HEK293 (cell line): ENCODE measurements around the gene ASAP2.

Source experiments
- CTCF ChIA-PET: fragments of 350-600 bp; formaldehyde crosslinking; extraction: SDS; loops from one replicate; lab custom pipeline; 2021; ENCODE audit warnings: antibody characterized with exemption; lab: Yijun Ruan, JAX
- POLR2A ChIA-PET: fragments of 300-600 bp; formaldehyde crosslinking; extraction: SDS; loops from one replicate; lab custom pipeline; 2020; ENCODE audit warnings: antibody characterized with exemption, inconsistent platforms; lab: Yijun Ruan, JAX
- H3K27ac ChIP-seq: fragments of 200-500 bp; sonication (Bioruptor generic); 2 replicates; pipeline ENCODE4 v1.5.1; 2014; ENCODE audit warnings: low read depth, low read length, control low read depth, inconsistent platforms; ENCODE audit errors: extremely low read depth
- H3K36me3 ChIP-seq, 2 experiments: fragments of 200-500 bp in 1 of 2; sonication (Bioruptor generic) in 1 of 2; 1 replicate in 1 of 2; 2 replicates in 1 of 2; pipeline ENCODE4 v1.5.1; 2014 to 2017; ENCODE audit warnings: inconsistent platforms in 2 of 2, low read length in 2 of 2; ENCODE audit not compliant: control insufficient read depth in 2 of 2, insufficient read depth in 1 of 2
- H3K4me1 ChIP-seq: fragments of 200-500 bp; sonication (Bioruptor generic); 2 replicates; pipeline ENCODE4 v1.5.1; 2014; ENCODE audit warnings: mild to moderate bottlenecking, low read length, inconsistent platforms; ENCODE audit not compliant: control insufficient read depth, insufficient read depth
- H3K4me3 ChIP-seq: 2 replicates; pipeline ENCODE4 v1.5.1; 2011; ENCODE audit warnings: low read depth, mild to moderate bottlenecking, control low read depth, low read length, moderate library complexity
- H3K9me3 ChIP-seq: fragments of 200-500 bp; sonication (Bioruptor generic); 2 replicates; pipeline ENCODE4 v1.5.1; 2014; ENCODE audit warnings: low read depth, low read length, inconsistent platforms; ENCODE audit not compliant: control insufficient read depth, insufficient read depth
- KLF16 ChIP-seq: fragments of 450-650 bp; formaldehyde crosslinking; IDR thresholded peaks from 2 replicates; pipeline ENCODE4 v1.5.1; 2017; ENCODE audit warnings: missing biosample characterization, missing genetic modification characterization
- YY1 ChIP-seq: fragments of 450-650 bp; formaldehyde crosslinking; IDR thresholded peaks from 2 replicates; pipeline ENCODE4 v1.5.1; 2018; ENCODE audit warnings: missing biosample characterization, missing genetic modification characterization
- ZBTB1 ChIP-seq: fragments of 450-650 bp; formaldehyde crosslinking; IDR thresholded peaks from 2 replicates; pipeline ENCODE4 v1.5.1; 2016; ENCODE audit warnings: missing biosample characterization, missing genetic modification characterization
- ZFHX2 ChIP-seq: fragments of 450-650 bp; formaldehyde crosslinking; conservative IDR thresholded peaks from 2 replicates; pipeline ENCODE4 v1.5.1; 2016; ENCODE audit warnings: missing biosample characterization, missing genetic modification characterization
- ZFP3 ChIP-seq: fragments of 450-650 bp; formaldehyde crosslinking; IDR thresholded peaks from 2 replicates; pipeline ENCODE4 v1.5.1; 2016; ENCODE audit warnings: low read depth, missing biosample characterization, missing genetic modification characterization
- ZNF175 ChIP-seq: fragments of 450-650 bp; formaldehyde crosslinking; IDR thresholded peaks from 2 replicates; pipeline ENCODE4 v1.5.1; 2016; ENCODE audit warnings: missing biosample characterization, missing genetic modification characterization
- ZNF311 ChIP-seq: fragments of 450-650 bp; formaldehyde crosslinking; IDR thresholded peaks from 2 replicates; pipeline ENCODE4 v1.5.1; 2017; ENCODE audit warnings: missing biosample characterization, missing genetic modification characterization, borderline replicate concordance
- ZXDB ChIP-seq: fragments of 450-650 bp; formaldehyde crosslinking; IDR thresholded peaks from 2 replicates; pipeline ENCODE4 v1.5.1; 2016; ENCODE audit warnings: missing biosample characterization, missing genetic modification characterization
- TF ChIP-seq, protein P1 (sequence below): fragments of 450-650 bp; formaldehyde crosslinking; IDR thresholded peaks from 2 replicates; pipeline ENCODE4 v1.5.1; 2017; ENCODE audit warnings: missing biosample characterization, missing genetic modification characterization
- TF ChIP-seq, protein P2 (sequence below): fragments of 450-650 bp; formaldehyde crosslinking; conservative IDR thresholded peaks from 2 replicates; pipeline ENCODE4 v1.5.1; 2016; ENCODE audit warnings: low read depth, missing biosample characterization, missing genetic modification characterization
- TF ChIP-seq, protein P3 (sequence below): fragments of 450-650 bp; formaldehyde crosslinking; IDR thresholded peaks from 2 replicates; pipeline ENCODE4 v1.5.1; 2017; ENCODE audit warnings: missing biosample characterization, missing genetic modification characterization

ASAP2 gene

DNA sequence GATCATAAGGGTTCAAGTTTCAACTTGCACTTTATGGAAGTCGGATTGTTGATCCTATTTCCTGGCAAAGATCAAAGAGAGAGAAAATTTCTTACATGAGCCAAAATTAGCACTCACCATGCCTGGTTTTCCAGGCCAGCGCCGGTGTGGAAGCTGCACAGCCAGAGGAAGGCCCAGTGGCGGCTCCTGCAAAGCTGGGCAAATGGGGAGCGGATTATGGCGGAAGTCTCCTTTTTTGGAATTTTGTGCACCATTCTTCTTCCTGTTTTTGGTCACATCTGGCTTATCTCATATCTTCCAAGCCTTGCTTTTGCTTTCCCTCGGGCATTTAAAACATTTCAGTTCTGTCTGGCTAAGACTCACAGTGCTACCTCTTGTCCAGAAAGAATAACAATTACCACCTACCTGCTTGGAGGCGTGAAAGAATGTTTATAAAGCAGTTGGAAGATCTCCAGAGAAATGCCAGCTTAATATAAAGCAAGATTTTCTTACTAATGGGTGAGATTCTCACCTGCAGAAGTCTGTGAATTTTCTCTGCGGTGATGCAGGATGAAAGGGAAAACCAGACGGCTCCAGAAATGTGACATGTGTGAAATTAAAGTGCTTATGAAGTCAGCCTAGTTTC lies 94.3 kb downstream of the ASAP2 start:
- Histone ChIP-seq H3K36me3 (peaks cover 0 to 3% of the 10 kb centered on the region in 2 experiments; a peak in 1 of 3 replicates), H3K4me3 (no peak overlapping the region), H3K4me1 (peaks cover 4% of the 10 kb centered on the region; the same call in 1 of the 2 replicates), H3K27ac (peak overlapping the region; percentile 16; the same call in 1 of the 2 replicates), H3K9me3 (no peaks in the 10 kb centered on the region)
- ChIA-PET POLR2A (no interaction called here), CTCF (interaction anchor here (1.1 kb wide), 1 partner anchor 161 kb away, joined by 3 read pairs; no protein-coding TSS in a partner anchor)
- TF ChIP-seq ZNF311 (tag by site-specific recombination) (no peak), ZFP3 (tag by site-specific recombination) (no peak), ZXDB (no peak), ZFHX2 (tag by site-specific recombination) (peak; percentile 19; the same call in 1 of the 2 replicates), YY1 (no peak)
- TF ChIP-seq, protein P1, sequence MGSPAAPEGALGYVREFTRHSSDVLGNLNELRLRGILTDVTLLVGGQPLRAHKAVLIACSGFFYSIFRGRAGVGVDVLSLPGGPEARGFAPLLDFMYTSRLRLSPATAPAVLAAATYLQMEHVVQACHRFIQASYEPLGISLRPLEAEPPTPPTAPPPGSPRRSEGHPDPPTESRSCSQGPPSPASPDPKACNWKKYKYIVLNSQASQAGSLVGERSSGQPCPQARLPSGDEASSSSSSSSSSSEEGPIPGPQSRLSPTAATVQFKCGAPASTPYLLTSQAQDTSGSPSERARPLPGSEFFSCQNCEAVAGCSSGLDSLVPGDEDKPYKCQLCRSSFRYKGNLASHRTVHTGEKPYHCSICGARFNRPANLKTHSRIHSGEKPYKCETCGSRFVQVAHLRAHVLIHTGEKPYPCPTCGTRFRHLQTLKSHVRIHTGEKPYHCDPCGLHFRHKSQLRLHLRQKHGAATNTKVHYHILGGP (tag by site-specific recombination) = no peak

DNA sequence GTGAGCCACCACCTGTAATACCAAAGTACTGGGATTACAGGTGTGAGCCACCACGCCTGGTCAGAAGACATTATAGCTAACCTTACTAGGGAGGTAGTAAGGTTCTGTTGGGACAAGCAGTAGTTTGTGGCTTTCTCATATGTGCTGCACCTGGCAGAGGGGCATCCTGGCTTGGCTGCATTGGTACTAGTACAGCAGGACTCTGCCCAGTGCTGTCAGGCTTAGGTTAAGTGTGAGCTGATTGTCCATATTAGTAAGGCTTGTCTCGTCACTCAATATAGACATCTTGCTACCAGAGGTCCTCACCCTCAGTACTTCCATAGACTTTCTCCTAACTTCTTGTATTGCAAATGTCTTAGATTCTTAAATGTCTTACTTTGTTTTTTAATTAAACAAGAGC lies 96.1 kb downstream of the ASAP2 start:
- TF ChIP-seq, protein P2, sequence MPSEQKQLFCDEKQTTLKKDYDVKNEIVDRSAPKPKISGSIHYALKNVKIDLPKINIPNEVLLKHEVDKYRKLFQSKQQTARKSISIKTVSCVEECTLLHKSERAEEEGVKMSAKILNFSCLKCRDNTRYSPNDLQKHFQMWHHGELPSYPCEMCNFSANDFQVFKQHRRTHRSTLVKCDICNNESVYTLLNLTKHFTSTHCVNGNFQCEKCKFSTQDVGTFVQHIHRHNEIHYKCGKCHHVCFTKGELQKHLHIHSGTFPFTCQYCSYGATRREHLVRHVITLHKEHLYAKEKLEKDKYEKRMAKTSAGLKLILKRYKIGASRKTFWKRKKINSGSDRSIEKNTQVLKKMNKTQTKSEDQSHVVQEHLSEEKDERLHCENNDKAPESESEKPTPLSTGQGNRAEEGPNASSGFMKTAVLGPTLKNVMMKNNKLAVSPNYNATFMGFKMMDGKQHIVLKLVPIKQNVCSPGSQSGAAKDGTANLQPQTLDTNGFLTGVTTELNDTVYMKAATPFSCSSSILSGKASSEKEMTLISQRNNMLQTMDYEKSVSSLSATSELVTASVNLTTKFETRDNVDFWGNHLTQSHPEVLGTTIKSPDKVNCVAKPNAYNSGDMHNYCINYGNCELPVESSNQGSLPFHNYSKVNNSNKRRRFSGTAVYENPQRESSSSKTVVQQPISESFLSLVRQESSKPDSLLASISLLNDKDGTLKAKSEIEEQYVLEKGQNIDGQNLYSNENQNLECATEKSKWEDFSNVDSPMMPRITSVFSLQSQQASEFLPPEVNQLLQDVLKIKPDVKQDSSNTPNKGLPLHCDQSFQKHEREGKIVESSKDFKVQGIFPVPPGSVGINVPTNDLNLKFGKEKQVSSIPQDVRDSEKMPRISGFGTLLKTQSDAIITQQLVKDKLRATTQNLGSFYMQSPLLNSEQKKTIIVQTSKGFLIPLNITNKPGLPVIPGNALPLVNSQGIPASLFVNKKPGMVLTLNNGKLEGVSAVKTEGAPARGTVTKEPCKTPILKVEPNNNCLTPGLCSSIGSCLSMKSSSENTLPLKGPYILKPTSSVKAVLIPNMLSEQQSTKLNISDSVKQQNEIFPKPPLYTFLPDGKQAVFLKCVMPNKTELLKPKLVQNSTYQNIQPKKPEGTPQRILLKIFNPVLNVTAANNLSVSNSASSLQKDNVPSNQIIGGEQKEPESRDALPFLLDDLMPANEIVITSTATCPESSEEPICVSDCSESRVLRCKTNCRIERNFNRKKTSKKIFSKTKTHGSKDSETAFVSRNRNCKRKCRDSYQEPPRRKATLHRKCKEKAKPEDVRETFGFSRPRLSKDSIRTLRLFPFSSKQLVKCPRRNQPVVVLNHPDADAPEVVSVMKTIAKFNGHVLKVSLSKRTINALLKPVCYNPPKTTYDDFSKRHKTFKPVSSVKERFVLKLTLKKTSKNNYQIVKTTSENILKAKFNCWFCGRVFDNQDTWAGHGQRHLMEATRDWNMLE = no peak
- TF ChIP-seq ZBTB1 (tag by site-specific recombination) (no peak), ZNF175 (no peak)
- Histone ChIP-seq H3K36me3 (peaks cover 0 to 3% of the 10 kb centered on the region in 2 experiments; a peak in 1 of 3 replicates), H3K4me1 (peaks cover 4% of the 10 kb centered on the region; the same call in 1 of the 2 replicates), H3K27ac (no peak overlapping the region), H3K9me3 (no peaks in the 10 kb centered on the region), H3K4me3 (no peak overlapping the region)
- CTCF ChIA-PET = no interaction called here
- POLR2A ChIA-PET = no interaction called here

DNA sequence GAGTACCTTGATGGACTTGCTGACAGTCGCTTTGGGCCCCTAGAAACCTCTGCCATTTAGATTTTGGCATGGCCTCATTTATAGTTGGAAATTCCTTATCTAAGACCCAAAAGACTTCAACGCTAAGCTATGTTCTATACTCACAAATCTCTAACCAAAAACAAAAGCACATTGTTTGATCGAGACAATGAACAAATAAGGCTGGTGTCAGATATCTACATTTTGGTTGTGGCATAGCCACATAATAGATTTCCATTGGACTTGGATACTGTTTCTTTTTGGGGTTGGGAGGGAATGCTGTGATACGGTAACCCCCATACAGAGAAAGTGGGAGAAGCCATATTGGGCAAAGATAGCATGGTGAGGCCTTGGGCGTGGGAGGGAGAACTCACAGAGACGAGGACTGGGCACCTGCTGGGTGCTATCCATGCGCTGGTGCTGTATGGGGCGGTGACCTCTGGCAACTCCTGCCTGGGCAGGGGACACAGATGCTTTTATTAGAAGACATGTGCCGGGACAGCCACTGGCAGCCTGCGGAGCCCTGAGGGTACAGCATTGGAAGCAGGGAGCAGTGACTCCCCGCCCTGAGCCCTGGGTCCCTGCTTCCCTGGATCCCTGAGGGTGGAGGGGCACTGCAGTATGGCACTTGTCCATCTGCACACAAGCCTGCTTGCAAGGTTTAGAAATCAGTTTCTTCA lies 97.1 kb downstream of the ASAP2 start:
- CTCF ChIA-PET = interaction anchor here (0.6 kb wide), 1 partner anchor 231 kb away, joined by 3 read pairs; no protein-coding TSS in a partner anchor
- Histone ChIP-seq H3K4me1 (peaks cover 4% of the 10 kb centered on the region; the same call in 1 of the 2 replicates), H3K9me3 (no peaks in the 10 kb centered on the region), H3K36me3 (no peaks in the 10 kb centered on the region), H3K27ac (no peak overlapping the region), H3K4me3 (no peak overlapping the region)
- POLR2A ChIA-PET = no interaction called here
- TF ChIP-seq KLF16 (tag by site-specific recombination) = no peak
- TF ChIP-seq, protein P3, sequence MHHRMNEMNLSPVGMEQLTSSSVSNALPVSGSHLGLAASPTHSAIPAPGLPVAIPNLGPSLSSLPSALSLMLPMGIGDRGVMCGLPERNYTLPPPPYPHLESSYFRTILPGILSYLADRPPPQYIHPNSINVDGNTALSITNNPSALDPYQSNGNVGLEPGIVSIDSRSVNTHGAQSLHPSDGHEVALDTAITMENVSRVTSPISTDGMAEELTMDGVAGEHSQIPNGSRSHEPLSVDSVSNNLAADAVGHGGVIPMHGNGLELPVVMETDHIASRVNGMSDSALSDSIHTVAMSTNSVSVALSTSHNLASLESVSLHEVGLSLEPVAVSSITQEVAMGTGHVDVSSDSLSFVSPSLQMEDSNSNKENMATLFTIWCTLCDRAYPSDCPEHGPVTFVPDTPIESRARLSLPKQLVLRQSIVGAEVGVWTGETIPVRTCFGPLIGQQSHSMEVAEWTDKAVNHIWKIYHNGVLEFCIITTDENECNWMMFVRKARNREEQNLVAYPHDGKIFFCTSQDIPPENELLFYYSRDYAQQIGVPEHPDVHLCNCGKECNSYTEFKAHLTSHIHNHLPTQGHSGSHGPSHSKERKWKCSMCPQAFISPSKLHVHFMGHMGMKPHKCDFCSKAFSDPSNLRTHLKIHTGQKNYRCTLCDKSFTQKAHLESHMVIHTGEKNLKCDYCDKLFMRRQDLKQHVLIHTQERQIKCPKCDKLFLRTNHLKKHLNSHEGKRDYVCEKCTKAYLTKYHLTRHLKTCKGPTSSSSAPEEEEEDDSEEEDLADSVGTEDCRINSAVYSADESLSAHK (tag by site-specific recombination) = 0 out of 2 replicates have a peak, but pooled peaks have one; percentile 36
- TF ChIP-seq, all 188 proteins: peak for 1
